Inferior parietal cortex (tissue), 1 donor: Measurements from ENCODE around the gene PHPT1.

ENCODE experiments used
- DNase-seq: peaks from one replicate; pipeline ENCODE4 v3.0.0-alpha.2; 2016; ENCODE audit errors: extremely low spot score

Gene PHPT1

GRCh38 chr9:136847826-136848392 lies 1.3 kb upstream of the PHPT1 start:
- DNase-seq: no peak

- DNase-seq: no peak
Observed at GRCh38 chr9:136848393-136849037, 694 bp upstream of the PHPT1 start.

- no peak for DNase-seq
Observed at GRCh38 chr9:136849960-136850865, 1.0 kb downstream of the PHPT1 start.

GRCh38 chr9:136850866-136851775 lies 1.9 kb downstream of the PHPT1 start:
- no peak for DNase-seq

- no peak for DNase-seq
Observed at GRCh38 chr9:136851941-136852663, 2.9 kb downstream of the PHPT1 start, which contains the start of gene MAMDC4. MAMDC4 (plus strand) TSS chr9:136852346; CDS start chr9:136852417, 71 bp downstream.

- no peak for DNase-seq
Observed at GRCh38 chr9:136852664-136853595, 3.7 kb downstream of the PHPT1 start.

- DNase-seq: no peak
Observed at GRCh38 chr9:136853596-136854112, 4.4 kb downstream of the PHPT1 start.

GRCh38 chr9:136854113-136854841 lies 5.1 kb downstream of the PHPT1 start:
- DNase-seq: no peak

GRCh38 chr9:136854842-136855460 lies 5.7 kb downstream of the PHPT1 start:
- no peak for DNase-seq

GRCh38 chr9:136855461-136856078 lies 6.4 kb downstream of the PHPT1 start:
- no peak for DNase-seq

GRCh38 chr9:136856079-136856476 lies 6.9 kb downstream of the PHPT1 start:
- DNase-seq: no peak

GRCh38 chr9:136856541-136857141 lies 7.4 kb downstream of the PHPT1 start:
- DNase-seq: no peak

GRCh38 chr9:136857166-136857565 lies 8.0 kb downstream of the PHPT1 start:
- DNase-seq: no peak

GRCh38 chr9:136857581-136858412 lies 8.6 kb downstream of the PHPT1 start:
- no peak for DNase-seq

- no peak for DNase-seq
Observed at GRCh38 chr9:136858452-136858843, 9.2 kb downstream of the PHPT1 start.
